Loucy (cell line): Measurements from ENCODE around the gene DIRAS1.

Source experiments
- H2AFZ ChIP-seq: fragments of 200-600 bp; sonication (generic); 2 replicates; pipeline ENCODE4 v1.6.0; 2016; ENCODE audit warnings: antibody characterized with exemption, mild to moderate bottlenecking, low read length, moderate library complexity
- H3F3A ChIP-seq: fragments of 200-600 bp; 2 replicates; pipeline ENCODE4 v1.6.0; 2016; ENCODE audit warnings: antibody characterized with exemption, low read depth, mild to moderate bottlenecking
- H3K27me3 ChIP-seq: fragments of 200-600 bp; sonication (generic); 2 replicates; pipeline ENCODE4 v1.6.1; 2014; ENCODE audit warnings: low read length, mild to moderate bottlenecking; ENCODE audit not compliant: insufficient read depth, poor library complexity, severe bottlenecking
- H3K36me3 ChIP-seq: fragments of 200-600 bp; sonication (generic); 2 replicates; pipeline ENCODE4 v1.6.1; 2016; ENCODE audit warnings: low read length; ENCODE audit not compliant: insufficient read depth
- H3K4me1 ChIP-seq: fragments of 200-600 bp; sonication (generic); 2 replicates; pipeline ENCODE4 v1.5.1; 2014; ENCODE audit warnings: low read length, mild to moderate bottlenecking; ENCODE audit not compliant: insufficient read depth, poor library complexity, severe bottlenecking
- H3K4me2 ChIP-seq: fragments of 200-600 bp; sonication (generic); 2 replicates; pipeline ENCODE4 v1.6.0; 2014; ENCODE audit warnings: antibody characterized with exemption, low read length, low read depth, mild to moderate bottlenecking; ENCODE audit not compliant: poor library complexity, severe bottlenecking
- H3K4me3 ChIP-seq: fragments of 200-600 bp; sonication (generic); 2 replicates; pipeline ENCODE4 v1.5.1; 2014; ENCODE audit warnings: low read length, mild to moderate bottlenecking, mixed read lengths; ENCODE audit not compliant: poor library complexity, severe bottlenecking
- H3K79me2 ChIP-seq: fragments of 200-600 bp; sonication (generic); 2 replicates; pipeline ENCODE4 v1.6.1; 2014; ENCODE audit warnings: low read length; ENCODE audit not compliant: insufficient read depth
- H3K9ac ChIP-seq: fragments of 200-600 bp; sonication (generic); 2 replicates; pipeline ENCODE4 v1.6.0; 2014; ENCODE audit warnings: mild to moderate bottlenecking, low read depth, low read length, moderate library complexity; ENCODE audit not compliant: poor library complexity, severe bottlenecking
- H3K9me2 ChIP-seq: fragments of 200-600 bp; sonication (generic); replicated peaks from 2 replicates; pipeline ENCODE4 v1.6.1; 2016; ENCODE audit warnings: low read depth, low read length, mixed read lengths
- H3K9me3 ChIP-seq: fragments of 200-600 bp; sonication (generic); 2 replicates; pipeline ENCODE4 v1.6.1; 2014; ENCODE audit warnings: mild to moderate bottlenecking, antibody characterized with exemption, low read length, low read depth; ENCODE audit not compliant: insufficient read depth
- H4K20me1 ChIP-seq: fragments of 200-600 bp; sonication (generic); 2 replicates; pipeline ENCODE4 v1.6.0; 2014; ENCODE audit warnings: antibody characterized with exemption, low read length, mild to moderate bottlenecking; ENCODE audit not compliant: insufficient read depth, poor library complexity, severe bottlenecking
- EZH2phosphoT487 ChIP-seq: fragments of 200-600 bp; IDR thresholded peaks from 2 replicates; pipeline ENCODE4 v1.6.1; 2018; ENCODE audit warnings: antibody characterized with exemption, mild to moderate bottlenecking, moderate library complexity, borderline replicate concordance
- TF ChIP-seq, protein P1 (sequence below): fragments of 200-600 bp; sonication (generic); conservative IDR thresholded peaks from 2 replicates; pipeline ENCODE4 v1.5.1; 2014; ENCODE audit warnings: mild to moderate bottlenecking, antibody characterized with exemption, low read length

The DIRAS1 gene

DNA sequence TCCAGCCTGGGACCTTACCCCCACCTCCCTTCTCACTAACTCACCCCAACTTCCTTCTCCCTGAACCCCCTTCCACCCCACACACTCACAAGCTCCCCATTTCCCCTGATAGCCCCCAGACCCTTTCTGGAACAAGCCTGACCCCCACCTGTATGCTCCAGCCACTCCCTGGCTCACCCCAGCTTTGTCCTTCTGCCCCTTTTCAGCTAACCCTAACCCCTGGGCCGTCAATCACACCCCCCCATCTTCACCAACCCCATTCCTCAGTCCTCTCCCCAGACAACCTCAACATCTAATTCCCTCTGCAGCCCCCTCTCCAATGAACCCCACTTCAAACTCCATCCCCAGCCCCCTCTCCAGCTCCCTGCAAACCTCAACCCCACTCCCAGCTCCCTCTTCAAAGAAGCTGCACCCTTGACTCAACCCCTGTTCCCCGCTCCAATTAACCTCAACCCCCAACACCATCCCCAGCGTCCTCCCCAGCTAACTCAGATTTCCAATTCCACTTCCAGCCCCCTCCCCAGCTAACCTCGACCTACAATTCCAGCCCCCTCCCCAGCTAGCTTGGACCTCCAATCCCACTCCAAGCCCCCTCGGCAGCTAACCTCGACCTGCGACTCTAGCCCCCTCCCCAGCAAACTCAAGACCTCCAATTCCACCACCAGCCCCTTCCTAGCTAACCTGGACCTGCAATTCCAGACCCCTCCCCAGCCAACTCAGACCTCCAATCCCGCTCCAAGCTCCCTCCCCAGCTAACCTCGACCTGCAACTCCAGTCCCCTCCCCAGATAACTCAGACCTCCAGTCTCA lies 19.6 kb downstream of the DIRAS1 start:
- no peaks in the 10 kb centered on the region for H3K9me2 ChIP-seq
- no peaks in the 10 kb centered on the region for H3K9me3 ChIP-seq
- no peaks in the 10 kb centered on the region for H4K20me1 ChIP-seq
- peaks cover 4% of the 10 kb centered on the region for H3K27me3 ChIP-seq
- peak overlapping the region; percentile 64 for H3K9ac ChIP-seq
- H3F3A ChIP-seq = peaks cover 3% of the 10 kb centered on the region; the same call in 1 of the 2 replicates
- H3K36me3 ChIP-seq = no peaks in the 10 kb centered on the region
- no peaks in the 10 kb centered on the region for H3K79me2 ChIP-seq
- H2AFZ ChIP-seq = no peak overlapping the region
- TF ChIP-seq EZH2phosphoT487 = no peak
- TF ChIP-seq, protein P1, sequence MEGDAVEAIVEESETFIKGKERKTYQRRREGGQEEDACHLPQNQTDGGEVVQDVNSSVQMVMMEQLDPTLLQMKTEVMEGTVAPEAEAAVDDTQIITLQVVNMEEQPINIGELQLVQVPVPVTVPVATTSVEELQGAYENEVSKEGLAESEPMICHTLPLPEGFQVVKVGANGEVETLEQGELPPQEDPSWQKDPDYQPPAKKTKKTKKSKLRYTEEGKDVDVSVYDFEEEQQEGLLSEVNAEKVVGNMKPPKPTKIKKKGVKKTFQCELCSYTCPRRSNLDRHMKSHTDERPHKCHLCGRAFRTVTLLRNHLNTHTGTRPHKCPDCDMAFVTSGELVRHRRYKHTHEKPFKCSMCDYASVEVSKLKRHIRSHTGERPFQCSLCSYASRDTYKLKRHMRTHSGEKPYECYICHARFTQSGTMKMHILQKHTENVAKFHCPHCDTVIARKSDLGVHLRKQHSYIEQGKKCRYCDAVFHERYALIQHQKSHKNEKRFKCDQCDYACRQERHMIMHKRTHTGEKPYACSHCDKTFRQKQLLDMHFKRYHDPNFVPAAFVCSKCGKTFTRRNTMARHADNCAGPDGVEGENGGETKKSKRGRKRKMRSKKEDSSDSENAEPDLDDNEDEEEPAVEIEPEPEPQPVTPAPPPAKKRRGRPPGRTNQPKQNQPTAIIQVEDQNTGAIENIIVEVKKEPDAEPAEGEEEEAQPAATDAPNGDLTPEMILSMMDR = no peak
- H3K4me1 ChIP-seq = peaks cover 6% of the 10 kb centered on the region
- H3K4me3 ChIP-seq = peak overlapping the region; percentile 74
- peak overlapping the region; percentile 78 for H3K4me2 ChIP-seq

DNA sequence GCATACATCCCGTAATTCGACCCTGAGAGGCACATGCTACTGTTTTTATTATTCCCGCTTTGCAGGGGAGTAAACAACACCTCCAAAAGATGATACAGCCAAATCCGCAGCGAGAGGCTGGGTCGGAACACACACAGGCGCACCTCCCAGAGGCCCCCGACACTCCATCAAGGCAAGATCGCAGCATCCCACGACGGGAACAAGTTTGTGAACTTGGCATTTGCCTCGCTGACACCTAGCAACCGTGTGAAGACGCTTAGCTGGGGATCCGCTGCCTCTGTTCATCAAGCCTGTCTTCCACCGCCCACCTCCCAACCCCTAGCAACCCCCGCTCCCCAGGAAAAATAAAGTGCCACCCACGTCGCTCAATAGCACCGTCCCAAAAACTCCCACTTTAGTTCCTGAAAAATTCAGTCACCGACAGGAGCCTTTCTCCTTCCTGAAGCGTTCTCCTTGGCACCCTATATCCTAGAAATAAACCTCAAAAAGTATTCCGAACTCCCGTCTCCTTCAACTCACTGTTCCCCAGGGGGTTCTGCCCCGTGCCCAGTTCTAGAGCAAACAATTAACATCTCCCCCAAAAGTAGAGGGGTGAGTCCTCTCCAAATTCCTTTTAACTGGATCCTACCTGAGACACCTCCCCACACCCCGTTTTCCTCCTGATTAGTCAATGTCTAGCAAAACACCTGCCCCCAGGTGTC lies 20.4 kb downstream of the DIRAS1 start:
- Histone ChIP-seq H3K79me2 (no peaks in the 10 kb centered on the region), H3K9me3 (no peaks in the 10 kb centered on the region), H3K27me3 (peaks cover 4% of the 10 kb centered on the region), H3K4me2 (no peak overlapping the region), H3K4me1 (peaks cover 6% of the 10 kb centered on the region), H3K4me3 (no peak overlapping the region), H3K9ac (no peak overlapping the region), H2AFZ (no peak overlapping the region), H3K9me2 (no peaks in the 10 kb centered on the region), H3F3A (peaks cover 3% of the 10 kb centered on the region; the same call in 1 of the 2 replicates), H3K36me3 (no peaks in the 10 kb centered on the region), H4K20me1 (no peaks in the 10 kb centered on the region)
- TF ChIP-seq, protein P1 = no peak
- no peak for TF ChIP-seq EZH2phosphoT487

DNA sequence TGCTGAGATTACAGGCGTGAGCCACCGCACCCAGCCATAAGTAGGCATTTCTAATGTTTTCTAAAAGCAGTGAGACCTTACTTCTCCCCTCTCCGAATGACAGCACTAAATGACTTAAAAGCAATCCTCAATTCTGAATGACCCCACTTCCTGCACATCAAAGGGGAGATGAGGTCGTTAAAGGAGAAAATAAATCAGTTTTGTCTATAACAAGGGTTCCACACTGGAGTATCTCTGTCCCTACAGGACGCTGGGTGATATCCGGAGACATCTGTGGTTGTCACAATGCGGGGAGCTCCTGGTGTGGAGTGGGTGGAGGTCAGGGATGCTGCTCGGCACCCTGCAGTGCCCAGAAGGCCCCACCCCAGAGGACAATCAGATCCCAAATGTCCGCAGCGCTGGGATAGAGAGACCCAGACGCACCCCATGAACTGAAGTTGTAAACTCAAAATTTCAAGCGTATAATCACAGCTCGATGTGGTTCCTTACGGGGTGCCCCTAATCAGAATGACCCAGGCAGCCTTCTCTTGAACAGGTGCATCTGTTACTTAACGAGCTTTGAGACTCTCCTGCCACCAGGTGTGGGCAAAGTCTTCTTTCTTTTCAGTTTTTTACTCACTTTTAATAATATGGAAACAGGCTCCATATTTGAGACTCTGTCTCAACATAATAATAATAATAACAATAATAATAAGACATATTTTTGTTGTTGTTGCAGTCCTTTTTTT lies 21.6 kb downstream of the DIRAS1 start:
- Histone ChIP-seq H3K79me2 (no peaks in the 10 kb centered on the region), H3K36me3 (no peaks in the 10 kb centered on the region), H3K9me2 (no peaks in the 10 kb centered on the region), H3F3A (peaks cover 3% of the 10 kb centered on the region; the same call in 1 of the 2 replicates), H3K4me1 (peaks cover 6% of the 10 kb centered on the region), H2AFZ (no peak overlapping the region), H4K20me1 (no peaks in the 10 kb centered on the region), H3K9me3 (no peaks in the 10 kb centered on the region), H3K4me2 (no peak overlapping the region), H3K4me3 (no peak overlapping the region), H3K9ac (no peak overlapping the region), H3K27me3 (peaks cover 4% of the 10 kb centered on the region)
- TF ChIP-seq, protein P1 = no peak
- TF ChIP-seq EZH2phosphoT487 = no peak
